SH-SY5Y (cell line): ENCODE data around the gene GNAI3.

Experiments
- GATA2 ChIP-seq: IDR thresholded peaks from 2 replicates; pipeline ENCODE4 v1.6.1; 2011; ENCODE audit warnings: mild to moderate bottlenecking, low read depth, low read length
- GATA3 ChIP-seq: IDR thresholded peaks from 2 replicates; pipeline ENCODE4 v1.6.1; 2011; ENCODE audit warnings: low read depth, mild to moderate bottlenecking, low read length, moderate library complexity

GNAI3 gene

GRCh38 chr1:109532365-109533136, 15.9 kb upstream of the GNAI3 start:
- TF ChIP-seq GATA2, result no peak
- no peak for TF ChIP-seq GATA3

- TF ChIP-seq GATA3 (no peak), GATA2 (no peak)
Measured at GRCh38 chr1:109534307-109534858, 14.0 kb upstream of the GNAI3 start.

GRCh38 chr1:109535481-109535880, 12.9 kb upstream of the GNAI3 start:
- TF ChIP-seq GATA2, result no peak
- no peak for TF ChIP-seq GATA3

- TF ChIP-seq GATA3, result no peak
- TF ChIP-seq GATA2, result no peak
Measured at GRCh38 chr1:109535971-109536491, 12.4 kb upstream of the GNAI3 start.

GRCh38 chr1:109537450-109538178, 10.8 kb upstream of the GNAI3 start:
- TF ChIP-seq GATA2, result no peak
- no peak for TF ChIP-seq GATA3

GRCh38 chr1:109538827-109539555, 9.4 kb upstream of the GNAI3 start:
- no peak for TF ChIP-seq GATA3
- TF ChIP-seq GATA2, result no peak

GRCh38 chr1:109539676-109540075, 8.7 kb upstream of the GNAI3 start, which contains the start of gene GPR61:
TSS of gene GPR61 (plus strand) at chr1:109539872. CDS start at chr1:109543023, 3,151 bp downstream.
- TF ChIP-seq GATA3 (no peak), GATA2 (no peak)

- TF ChIP-seq GATA3 (no peak), GATA2 (no peak)
Measured at GRCh38 chr1:109541102-109541501, 7.3 kb upstream of the GNAI3 start.

- TF ChIP-seq GATA2, result no peak
Measured at GRCh38 chr1:109542657-109543056, 5.8 kb upstream of the GNAI3 start.

GRCh38 chr1:109543283-109543987, 5.0 kb upstream of the GNAI3 start:
- TF ChIP-seq GATA3 (no peak), GATA2 (no peak)

- TF ChIP-seq GATA3 (no peak), GATA2 (no peak)
Measured at GRCh38 chr1:109543988-109544735, 4.3 kb upstream of the GNAI3 start.

GRCh38 chr1:109546311-109547109, 1.9 kb upstream of the GNAI3 start:
- TF ChIP-seq GATA3 (no peak), GATA2 (no peak)
